GM12875 (cell line): ENCODE measurements around the gene TUT7.

Source experiments
- H3K4me3 ChIP-seq: one replicate; pipeline ENCODE4 v1.5.1; 2011; ENCODE audit warnings: low read depth, low read length, control low read depth
- TF ChIP-seq, protein P1 (sequence below): IDR thresholded peaks from 2 replicates; pipeline ENCODE4 v1.5.1; 2011; ENCODE audit warnings: low read depth, mild to moderate bottlenecking, control low read depth, inconsistent platforms, low read length, moderate library complexity, borderline replicate concordance; ENCODE audit not compliant: insufficient read depth

Gene TUT7

DNA sequence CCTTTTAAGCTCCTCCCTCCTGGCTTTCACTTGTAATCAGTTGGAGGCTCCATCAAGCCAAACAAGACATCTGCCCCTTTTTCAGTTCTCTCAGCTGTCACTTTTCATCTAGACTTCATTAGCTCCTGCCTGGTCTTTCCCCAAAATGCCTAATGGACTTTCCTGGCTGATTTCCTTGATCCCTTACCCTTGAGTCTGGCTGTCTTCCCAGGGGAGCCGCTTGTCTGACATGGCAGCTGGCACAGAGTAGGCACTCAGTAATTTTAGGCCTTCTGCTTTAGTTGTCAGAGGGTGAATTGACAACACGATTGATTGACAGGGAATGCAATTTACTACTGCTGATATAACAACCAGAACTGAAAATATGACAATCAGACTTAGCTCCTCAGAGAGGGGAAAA lies 96.8 kb downstream of the TUT7 start:
- TF ChIP-seq, protein P1, sequence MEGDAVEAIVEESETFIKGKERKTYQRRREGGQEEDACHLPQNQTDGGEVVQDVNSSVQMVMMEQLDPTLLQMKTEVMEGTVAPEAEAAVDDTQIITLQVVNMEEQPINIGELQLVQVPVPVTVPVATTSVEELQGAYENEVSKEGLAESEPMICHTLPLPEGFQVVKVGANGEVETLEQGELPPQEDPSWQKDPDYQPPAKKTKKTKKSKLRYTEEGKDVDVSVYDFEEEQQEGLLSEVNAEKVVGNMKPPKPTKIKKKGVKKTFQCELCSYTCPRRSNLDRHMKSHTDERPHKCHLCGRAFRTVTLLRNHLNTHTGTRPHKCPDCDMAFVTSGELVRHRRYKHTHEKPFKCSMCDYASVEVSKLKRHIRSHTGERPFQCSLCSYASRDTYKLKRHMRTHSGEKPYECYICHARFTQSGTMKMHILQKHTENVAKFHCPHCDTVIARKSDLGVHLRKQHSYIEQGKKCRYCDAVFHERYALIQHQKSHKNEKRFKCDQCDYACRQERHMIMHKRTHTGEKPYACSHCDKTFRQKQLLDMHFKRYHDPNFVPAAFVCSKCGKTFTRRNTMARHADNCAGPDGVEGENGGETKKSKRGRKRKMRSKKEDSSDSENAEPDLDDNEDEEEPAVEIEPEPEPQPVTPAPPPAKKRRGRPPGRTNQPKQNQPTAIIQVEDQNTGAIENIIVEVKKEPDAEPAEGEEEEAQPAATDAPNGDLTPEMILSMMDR = no peak

DNA sequence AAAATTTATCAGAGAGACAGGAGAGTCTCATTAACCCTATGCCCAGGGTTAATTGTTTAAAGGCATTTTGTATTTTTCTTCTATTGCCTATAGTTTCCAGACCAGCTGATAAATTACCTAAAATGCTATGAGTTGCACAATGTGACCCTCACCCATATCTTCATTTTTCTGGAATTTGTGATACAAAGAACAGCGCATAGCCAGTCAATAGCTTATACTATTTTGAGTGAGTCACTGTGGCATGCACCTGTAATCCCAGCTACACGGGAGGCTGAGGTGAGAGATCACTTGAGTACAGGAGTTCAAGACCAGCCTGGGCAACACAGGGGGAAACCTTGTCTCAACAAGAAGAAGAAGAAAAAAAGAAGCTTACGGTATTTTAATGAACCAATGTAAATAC lies 97.6 kb downstream of the TUT7 start:
- TF ChIP-seq, protein P1 = no peak
- no peak overlapping the region for H3K4me3 ChIP-seq

More for the DNA sequence above, 96.8 kb downstream of the TUT7 start:
- no peak overlapping the region for H3K4me3 ChIP-seq

DNA sequence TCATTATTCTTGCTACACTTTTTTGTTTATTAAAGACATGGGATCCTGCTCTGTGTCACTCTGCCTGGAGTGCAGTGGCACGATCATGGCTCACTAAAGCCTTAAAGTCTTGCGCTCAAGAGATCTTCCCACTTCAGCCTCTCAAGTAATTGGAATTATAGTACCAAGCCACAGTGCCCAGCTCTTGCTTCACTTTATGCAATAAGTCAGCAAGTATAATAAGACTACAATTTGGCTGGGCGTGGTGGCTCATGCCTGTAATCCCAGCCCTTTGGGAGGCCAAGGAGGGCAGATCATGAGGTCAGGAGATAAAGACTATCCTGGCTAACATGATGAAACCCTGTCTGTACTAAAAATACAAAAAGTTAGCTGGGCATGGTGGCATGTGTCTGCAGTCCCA lies 100.6 kb downstream of the TUT7 start:
- TF ChIP-seq, protein P1 = no peak

DNA sequence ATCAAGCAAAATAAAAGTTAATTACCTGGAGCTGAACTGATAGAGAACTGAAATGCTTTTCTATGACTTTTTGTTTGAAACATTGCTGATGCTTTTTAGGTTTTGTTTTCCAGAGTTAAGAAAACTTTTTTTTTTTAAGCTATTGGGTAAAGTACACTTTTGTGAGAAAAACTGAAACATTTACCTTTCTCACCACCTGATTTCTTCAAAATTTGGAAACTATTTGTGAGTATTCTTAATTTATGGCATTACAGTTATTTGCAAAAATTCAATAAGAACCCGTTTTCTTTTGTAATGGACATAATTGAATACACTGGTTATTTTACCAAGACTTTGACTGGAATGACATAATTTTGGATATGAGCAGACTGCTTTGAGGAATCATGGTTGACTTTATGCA lies 101.3 kb downstream of the TUT7 start:
- no peak overlapping the region for H3K4me3 ChIP-seq
- TF ChIP-seq, protein P1 = no peak

More for the DNA sequence above, 100.6 kb downstream of the TUT7 start:
- no peak overlapping the region for H3K4me3 ChIP-seq

DNA sequence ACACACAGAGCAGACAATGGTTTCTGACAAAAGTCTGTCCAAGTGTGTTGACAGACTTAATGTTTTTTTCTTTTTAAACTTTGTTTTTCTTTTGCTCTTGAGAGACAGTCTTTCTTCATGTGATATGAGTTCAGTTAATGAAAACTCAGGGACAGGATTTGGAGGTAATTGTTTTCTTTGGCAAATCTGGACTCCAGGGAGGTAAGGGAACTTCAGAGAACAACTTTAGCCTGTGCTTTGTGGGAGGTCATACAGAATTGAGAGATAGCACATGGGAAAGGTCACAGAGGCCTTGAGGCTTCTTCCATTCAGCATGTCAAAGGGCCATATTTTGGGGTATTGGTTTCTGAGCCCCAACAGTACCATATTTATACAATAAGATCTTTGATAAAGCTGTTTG lies 104.1 kb downstream of the TUT7 start:
- TF ChIP-seq, protein P1 = no peak
- no peak overlapping the region for H3K4me3 ChIP-seq

DNA sequence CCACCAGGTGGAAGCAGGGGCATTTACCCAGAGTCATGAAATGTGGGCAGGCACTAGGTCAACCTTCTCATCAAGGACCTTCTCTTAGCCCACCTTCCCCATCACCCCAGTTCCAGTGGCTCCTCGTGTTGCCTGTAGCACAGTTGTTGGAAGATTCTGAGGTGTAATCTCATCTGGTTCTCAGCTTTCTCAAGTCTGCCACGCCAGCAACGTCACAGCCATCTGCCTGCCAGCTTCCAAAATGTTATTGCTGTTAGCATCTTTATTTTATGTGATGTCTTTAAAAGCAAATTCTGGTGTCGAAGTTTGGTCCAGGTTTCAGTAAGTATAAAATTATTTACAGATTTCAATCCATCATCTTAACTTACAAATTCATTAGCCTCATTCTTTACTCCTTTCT lies 105.5 kb downstream of the TUT7 start:
- H3K4me3 ChIP-seq = no peak overlapping the region
- TF ChIP-seq, protein P1 = no peak

DNA sequence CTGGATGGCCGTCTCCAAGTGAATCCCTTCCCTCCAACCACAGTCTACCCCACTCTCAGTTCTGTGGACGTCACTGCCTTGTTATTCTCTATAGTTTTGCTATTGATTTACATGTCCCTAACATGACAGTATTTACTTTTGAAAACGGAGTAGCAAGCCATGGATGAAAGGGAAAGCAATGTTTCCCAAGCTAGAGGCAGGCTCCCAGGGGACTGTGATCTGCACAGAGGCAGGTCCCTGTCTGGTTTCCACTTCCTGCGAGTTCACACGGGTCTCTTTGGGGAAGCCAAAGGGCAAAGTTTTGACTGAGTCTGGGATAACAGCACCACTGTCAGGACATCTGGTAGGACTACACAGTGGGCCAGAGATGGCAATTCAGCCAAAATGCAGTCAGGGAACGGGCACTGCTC lies 107.5 kb downstream of the TUT7 start:
- TF ChIP-seq, protein P1 = peak; percentile 28; the same call in 1 of the 2 replicates
- no peak overlapping the region for H3K4me3 ChIP-seq
